ENCODE measurements around the gene SMPDL3A.

DNA sequence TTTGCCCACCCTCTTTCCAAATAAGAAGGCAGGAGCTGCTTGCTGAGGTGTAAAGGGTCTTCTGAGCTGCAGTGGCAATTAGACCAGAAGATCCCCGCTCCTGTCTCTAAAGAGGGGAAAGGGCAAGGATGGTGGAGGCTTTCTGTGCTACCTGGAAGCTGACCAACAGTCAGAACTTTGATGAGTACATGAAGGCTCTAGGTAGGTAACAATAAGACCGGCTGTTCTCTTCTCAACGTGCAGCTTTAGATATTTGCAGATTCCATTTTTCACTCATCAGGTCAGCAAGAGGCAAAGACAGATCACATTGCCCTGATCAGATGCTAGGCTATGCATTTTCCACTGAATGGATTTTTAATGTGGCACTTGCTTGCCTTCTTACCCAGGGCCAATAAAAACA is 9.4 kb upstream of the SMPDL3A start, which contains the start of gene FABP7:
- TF ChIP-seq POLR2AphosphoS5 (IDR thresholded peaks at IDR 0.05; ENCODE audit: low read depth, low read length): no peak
- TF ChIP-seq POLR2A (IDR thresholded peaks at IDR 0.05; ENCODE audit: low read depth, low read length): no peak
